H1 (cell line): ENCODE data around the gene CACNG5. TPM values are rescaled to one million over a fixed set of nuclear protein-coding genes. Genes with fewer than 3 reads are reported as not detected.

ENCODE experiments used
- CBX8 ChIP-seq: fragments of 300-800, 300-1000 bp; sonication (generic); IDR thresholded peaks from 2 replicates; pipeline ENCODE4 v1.7.1; 2016; ENCODE audit warnings: low read depth, low read length, borderline replicate concordance
- POU5F1 ChIP-seq: IDR thresholded peaks from 2 replicates; pipeline ENCODE4 v1.6.1; 2011; ENCODE audit warnings: low read depth, mild to moderate bottlenecking, low read length, moderate library complexity
- SAP30 ChIP-seq: fragments of 300-600 bp; sonication (generic); IDR thresholded peaks from 2 replicates; pipeline ENCODE4 v1.7.1; 2012; ENCODE audit warnings: low read length, moderate library complexity, mild to moderate bottlenecking, inconsistent platforms; ENCODE audit not compliant: insufficient read depth, insufficient replicate concordance
- SIN3A ChIP-seq, 2 experiments: IDR thresholded peaks in 1 of 2; conservative IDR thresholded peaks in 1 of 2; 2 replicates each; pipeline ENCODE4 v1.6.1; 2011 to 2012; ENCODE audit warnings: low read length in 2 of 2, improper control_type of control experiment in 1 of 2, low read depth in 1 of 2, mild to moderate bottlenecking in 1 of 2
- polyA plus RNA-seq, 7 experiments: library from polyadenylated mRNA; depleted of rRNA in 3 of 7; stranded (reverse) in 5 of 7; unstranded in 2 of 7; fragments of >200 nt in 5 of 7; fragments of 200-250 nt in 2 of 7; gene quantifications; 1 replicate in 5 of 7; 2 replicates in 1 of 7; 4 replicates in 1 of 7; pipeline versions ENCODE4 v1.2.1 to v1.2.3, GENCODE V29; 2011 to 2013; ENCODE audit warnings: missing spikeins in 2 of 7, mixed read lengths in 2 of 7
- total RNA-seq: library from RNA; stranded (reverse); fragmentation: NEBNext Ultra II Directional; extraction: Animal tissue kit (Norgen Biotek cat#: 25700); gene quantifications from 2 replicates; pipeline ENCODE4 v1.2.1, GENCODE V29; 2021
- TF ChIP-seq, protein P1 (sequence below): fragments of 300-600 bp; sonication (generic); IDR thresholded peaks from 2 replicates; pipeline ENCODE4 v1.7.1; 2012; ENCODE audit warnings: low read length, moderate library complexity, mild to moderate bottlenecking, inconsistent platforms; ENCODE audit not compliant: insufficient replicate concordance
- TF ChIP-seq, protein P2 (sequence below): IDR thresholded peaks from 2 replicates; pipeline ENCODE4 v1.6.1; 2012; ENCODE audit warnings: low read length, inconsistent platforms

The CACNG5 gene
- total and polyA plus RNA-seq, 2 of the 8 experiments (the other 6 are each of a cell fraction or from before 2014, with no cell fraction given), result 2.2 to 3.1 TPM

DNA sequence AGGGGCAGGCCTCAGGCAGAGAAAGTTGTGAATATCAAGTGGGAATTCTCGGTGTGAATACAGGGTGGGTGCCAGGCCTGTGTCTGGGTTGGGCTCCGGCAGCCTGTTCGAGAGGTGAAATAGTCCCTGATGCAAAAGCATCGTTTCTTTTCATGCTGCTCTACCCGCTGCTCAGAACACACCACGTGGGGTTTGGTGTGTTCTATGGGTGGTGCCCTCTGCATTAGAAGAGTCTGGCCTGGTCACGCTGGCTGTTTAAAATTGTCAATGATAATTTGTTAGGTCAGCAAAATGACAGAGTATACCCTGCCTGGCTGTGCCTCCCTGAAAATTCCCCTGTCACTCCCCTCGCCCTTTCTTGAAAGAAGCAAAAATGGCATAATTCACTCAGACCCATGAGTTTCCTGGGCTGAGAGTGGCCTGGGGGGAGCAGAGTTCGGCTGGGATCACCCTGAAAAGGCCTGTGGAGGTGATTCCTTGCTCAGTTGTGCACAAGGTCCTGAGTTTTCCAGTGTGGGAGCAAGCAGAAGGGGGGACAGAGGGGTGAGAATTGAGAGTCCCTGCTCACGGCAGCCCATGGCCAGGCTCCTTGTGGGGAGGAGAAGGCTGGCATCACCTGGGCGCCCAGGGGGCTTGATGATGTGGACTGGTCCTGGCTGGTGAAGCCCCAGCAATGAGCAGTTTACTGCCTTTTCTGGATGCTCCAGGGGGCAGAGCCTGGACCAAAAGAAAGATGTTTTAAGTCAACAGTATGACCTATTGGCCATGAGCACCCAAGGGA is 3.2 kb downstream of the CACNG5 start (continued):
- TF ChIP-seq, protein P1, sequence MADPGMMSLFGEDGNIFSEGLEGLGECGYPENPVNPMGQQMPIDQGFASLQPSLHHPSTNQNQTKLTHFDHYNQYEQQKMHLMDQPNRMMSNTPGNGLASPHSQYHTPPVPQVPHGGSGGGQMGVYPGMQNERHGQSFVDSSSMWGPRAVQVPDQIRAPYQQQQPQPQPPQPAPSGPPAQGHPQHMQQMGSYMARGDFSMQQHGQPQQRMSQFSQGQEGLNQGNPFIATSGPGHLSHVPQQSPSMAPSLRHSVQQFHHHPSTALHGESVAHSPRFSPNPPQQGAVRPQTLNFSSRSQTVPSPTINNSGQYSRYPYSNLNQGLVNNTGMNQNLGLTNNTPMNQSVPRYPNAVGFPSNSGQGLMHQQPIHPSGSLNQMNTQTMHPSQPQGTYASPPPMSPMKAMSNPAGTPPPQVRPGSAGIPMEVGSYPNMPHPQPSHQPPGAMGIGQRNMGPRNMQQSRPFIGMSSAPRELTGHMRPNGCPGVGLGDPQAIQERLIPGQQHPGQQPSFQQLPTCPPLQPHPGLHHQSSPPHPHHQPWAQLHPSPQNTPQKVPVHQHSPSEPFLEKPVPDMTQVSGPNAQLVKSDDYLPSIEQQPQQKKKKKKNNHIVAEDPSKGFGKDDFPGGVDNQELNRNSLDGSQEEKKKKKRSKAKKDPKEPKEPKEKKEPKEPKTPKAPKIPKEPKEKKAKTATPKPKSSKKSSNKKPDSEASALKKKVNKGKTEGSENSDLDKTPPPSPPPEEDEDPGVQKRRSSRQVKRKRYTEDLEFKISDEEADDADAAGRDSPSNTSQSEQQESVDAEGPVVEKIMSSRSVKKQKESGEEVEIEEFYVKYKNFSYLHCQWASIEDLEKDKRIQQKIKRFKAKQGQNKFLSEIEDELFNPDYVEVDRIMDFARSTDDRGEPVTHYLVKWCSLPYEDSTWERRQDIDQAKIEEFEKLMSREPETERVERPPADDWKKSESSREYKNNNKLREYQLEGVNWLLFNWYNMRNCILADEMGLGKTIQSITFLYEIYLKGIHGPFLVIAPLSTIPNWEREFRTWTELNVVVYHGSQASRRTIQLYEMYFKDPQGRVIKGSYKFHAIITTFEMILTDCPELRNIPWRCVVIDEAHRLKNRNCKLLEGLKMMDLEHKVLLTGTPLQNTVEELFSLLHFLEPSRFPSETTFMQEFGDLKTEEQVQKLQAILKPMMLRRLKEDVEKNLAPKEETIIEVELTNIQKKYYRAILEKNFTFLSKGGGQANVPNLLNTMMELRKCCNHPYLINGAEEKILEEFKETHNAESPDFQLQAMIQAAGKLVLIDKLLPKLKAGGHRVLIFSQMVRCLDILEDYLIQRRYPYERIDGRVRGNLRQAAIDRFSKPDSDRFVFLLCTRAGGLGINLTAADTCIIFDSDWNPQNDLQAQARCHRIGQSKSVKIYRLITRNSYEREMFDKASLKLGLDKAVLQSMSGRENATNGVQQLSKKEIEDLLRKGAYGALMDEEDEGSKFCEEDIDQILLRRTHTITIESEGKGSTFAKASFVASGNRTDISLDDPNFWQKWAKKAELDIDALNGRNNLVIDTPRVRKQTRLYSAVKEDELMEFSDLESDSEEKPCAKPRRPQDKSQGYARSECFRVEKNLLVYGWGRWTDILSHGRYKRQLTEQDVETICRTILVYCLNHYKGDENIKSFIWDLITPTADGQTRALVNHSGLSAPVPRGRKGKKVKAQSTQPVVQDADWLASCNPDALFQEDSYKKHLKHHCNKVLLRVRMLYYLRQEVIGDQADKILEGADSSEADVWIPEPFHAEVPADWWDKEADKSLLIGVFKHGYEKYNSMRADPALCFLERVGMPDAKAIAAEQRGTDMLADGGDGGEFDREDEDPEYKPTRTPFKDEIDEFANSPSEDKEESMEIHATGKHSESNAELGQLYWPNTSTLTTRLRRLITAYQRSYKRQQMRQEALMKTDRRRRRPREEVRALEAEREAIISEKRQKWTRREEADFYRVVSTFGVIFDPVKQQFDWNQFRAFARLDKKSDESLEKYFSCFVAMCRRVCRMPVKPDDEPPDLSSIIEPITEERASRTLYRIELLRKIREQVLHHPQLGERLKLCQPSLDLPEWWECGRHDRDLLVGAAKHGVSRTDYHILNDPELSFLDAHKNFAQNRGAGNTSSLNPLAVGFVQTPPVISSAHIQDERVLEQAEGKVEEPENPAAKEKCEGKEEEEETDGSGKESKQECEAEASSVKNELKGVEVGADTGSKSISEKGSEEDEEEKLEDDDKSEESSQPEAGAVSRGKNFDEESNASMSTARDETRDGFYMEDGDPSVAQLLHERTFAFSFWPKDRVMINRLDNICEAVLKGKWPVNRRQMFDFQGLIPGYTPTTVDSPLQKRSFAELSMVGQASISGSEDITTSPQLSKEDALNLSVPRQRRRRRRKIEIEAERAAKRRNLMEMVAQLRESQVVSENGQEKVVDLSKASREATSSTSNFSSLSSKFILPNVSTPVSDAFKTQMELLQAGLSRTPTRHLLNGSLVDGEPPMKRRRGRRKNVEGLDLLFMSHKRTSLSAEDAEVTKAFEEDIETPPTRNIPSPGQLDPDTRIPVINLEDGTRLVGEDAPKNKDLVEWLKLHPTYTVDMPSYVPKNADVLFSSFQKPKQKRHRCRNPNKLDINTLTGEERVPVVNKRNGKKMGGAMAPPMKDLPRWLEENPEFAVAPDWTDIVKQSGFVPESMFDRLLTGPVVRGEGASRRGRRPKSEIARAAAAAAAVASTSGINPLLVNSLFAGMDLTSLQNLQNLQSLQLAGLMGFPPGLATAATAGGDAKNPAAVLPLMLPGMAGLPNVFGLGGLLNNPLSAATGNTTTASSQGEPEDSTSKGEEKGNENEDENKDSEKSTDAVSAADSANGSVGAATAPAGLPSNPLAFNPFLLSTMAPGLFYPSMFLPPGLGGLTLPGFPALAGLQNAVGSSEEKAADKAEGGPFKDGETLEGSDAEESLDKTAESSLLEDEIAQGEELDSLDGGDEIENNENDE, result no peak
- TF ChIP-seq CBX8 (no peak), POU5F1 (no peak), SAP30 (no peak), SIN3A (conservative IDR thresholded peaks at IDR 0.05 in 1 of 2, IDR thresholded peaks at IDR 0.05 in 1 of 2; ENCODE audit: low read depth in 1 of 2, low read length in 2 of 2) (no peak)
- TF ChIP-seq, protein P2, sequence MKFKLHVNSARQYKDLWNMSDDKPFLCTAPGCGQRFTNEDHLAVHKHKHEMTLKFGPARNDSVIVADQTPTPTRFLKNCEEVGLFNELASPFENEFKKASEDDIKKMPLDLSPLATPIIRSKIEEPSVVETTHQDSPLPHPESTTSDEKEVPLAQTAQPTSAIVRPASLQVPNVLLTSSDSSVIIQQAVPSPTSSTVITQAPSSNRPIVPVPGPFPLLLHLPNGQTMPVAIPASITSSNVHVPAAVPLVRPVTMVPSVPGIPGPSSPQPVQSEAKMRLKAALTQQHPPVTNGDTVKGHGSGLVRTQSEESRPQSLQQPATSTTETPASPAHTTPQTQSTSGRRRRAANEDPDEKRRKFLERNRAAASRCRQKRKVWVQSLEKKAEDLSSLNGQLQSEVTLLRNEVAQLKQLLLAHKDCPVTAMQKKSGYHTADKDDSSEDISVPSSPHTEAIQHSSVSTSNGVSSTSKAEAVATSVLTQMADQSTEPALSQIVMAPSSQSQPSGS, result no peak
